ENCODE results near the gene NEURL1. TPM values are rescaled to one million over a fixed set of nuclear protein-coding genes. Genes with fewer than 3 reads are reported as not detected.

NEURL1 gene
- total RNA-seq, 1 donor from 2014 or later, result 0.64 TPM

DNA sequence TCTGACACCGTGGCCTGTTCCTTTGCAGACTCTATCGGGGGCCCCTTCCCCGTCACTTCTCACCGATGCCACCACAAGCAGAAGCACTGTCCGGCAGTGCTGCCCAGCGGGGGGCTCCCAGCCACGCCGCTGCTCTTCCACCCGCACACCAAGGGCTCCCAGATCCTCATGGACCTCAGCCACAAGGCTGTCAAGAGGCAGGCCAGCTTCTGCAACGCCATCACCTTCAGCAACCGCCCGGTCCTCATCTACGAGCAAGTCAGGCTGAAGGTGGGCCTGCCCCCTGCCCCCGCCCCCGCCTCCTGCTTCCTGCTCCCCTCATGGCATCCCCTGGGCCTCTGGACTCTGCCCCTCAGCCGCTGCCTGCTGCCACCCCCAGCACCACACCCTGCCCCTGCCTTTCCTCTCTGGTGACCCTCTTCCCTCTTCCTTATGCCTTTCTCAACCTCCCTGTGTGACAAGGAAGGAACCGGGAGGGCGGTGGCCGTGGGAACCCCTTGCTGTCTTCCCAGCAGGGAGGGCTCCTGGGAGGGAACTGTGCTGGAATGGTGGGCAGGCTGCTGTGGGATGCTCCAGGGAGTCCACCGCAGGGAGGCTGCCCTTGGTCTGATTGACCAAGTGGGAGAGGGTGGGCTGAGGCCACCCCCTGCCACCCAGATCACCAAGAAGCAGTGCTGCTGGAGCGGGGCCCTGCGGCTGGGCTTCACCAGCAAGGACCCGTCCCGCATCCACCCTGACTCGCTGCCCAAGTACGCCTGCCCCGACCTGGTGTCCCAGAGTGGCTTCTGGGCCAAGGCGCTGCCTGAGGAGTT, 77.5 kb downstream of the NEURL1 start:
- H3K4me3 ChIP-seq, result no peak overlapping the region
- H3K27me3 ChIP-seq, result no peaks in the 10 kb centered on the region
- H3K4me1 ChIP-seq, result no peaks in the 10 kb centered on the region
- no peak for TF ChIP-seq CTCF (IDR thresholded peaks at IDR 0.05)
- DNase-seq (no peak), ATAC-seq (no peak)
- no peaks in the 10 kb centered on the region for H3K36me3 ChIP-seq
- intact Hi-C loops (cut with DNase I), result no loop called here
- H3K27ac ChIP-seq, result no peak overlapping the region
- H3K9me3 ChIP-seq, result no peaks in the 10 kb centered on the region

DNA sequence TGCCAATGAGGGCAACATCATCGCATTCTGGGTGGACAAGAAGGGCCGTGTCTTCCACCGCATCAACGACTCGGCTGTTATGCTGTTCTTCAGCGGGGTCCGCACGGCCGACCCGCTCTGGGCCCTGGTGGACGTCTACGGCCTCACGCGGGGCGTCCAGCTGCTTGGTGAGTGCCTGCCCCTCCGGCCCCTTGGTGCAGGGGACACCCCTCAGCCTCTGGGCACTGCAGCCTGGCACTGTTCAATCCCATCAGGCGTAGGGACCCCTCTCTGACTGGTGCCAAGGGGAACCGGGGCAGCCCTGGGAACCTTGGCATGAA, 78.1 kb downstream of the NEURL1 start:
- DNase-seq (no peak), ATAC-seq (peak; percentile 6)
- Histone ChIP-seq H3K27ac (no peak overlapping the region), H3K4me1 (no peaks in the 10 kb centered on the region), H3K4me3 (no peak overlapping the region), H3K36me3 (no peaks in the 10 kb centered on the region), H3K27me3 (no peaks in the 10 kb centered on the region), H3K9me3 (no peaks in the 10 kb centered on the region)
- TF ChIP-seq CTCF (IDR thresholded peaks at IDR 0.05), result no peak
- intact Hi-C loops (cut with DNase I), result no loop called here

DNA sequence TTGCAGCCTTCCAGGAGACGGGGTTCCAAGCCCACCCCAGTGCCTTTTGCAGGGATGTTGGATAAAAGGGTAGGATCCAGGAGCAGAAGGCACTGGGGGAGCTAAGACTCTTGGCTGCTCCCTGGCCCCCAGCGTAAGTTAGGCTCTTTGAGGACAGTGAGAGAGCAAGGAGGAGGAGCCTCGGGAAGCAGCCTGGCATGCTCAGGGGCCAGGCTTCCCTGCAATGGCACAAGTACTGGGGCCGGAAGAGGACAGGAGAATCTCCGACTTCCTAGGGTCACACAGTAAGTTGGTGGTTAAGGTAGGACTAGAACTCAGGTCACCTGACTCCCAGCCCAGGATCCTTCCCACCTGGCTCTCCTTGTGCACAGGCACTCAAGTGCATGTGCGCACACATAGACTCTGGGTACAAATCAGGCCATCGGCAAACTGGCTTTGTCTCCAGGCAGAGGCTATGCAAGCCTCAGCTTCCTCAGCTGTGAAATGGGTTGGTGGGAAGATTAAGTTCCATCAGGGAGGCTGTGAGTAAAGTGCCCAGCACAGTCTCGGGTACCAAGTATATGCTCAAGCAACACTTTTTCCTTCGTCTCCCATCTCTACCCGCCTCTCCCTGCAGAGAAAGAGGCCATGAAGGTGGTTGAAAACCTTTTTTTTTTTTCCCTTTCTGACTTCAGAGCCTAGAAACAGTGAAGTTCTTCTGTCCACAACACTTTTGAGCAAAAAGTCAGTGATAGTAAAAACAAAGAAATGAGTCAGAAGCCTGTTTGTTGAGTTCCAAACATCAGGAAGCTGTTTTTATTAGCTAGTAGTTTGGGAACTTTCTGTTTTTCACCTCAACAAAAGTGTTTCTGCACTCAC, 79.1 kb downstream of the NEURL1 start:
- no peaks in the 10 kb centered on the region for H3K36me3 ChIP-seq
- ATAC-seq (no peak), DNase-seq (no peak)
- no peak overlapping the region for H3K4me3 ChIP-seq
- intact Hi-C loops (cut with DNase I), result no loop called here
- no peak for TF ChIP-seq CTCF (IDR thresholded peaks at IDR 0.05)
- H3K9me3 ChIP-seq, result no peaks in the 10 kb centered on the region
- H3K27me3 ChIP-seq, result no peaks in the 10 kb centered on the region
- no peak overlapping the region for H3K27ac ChIP-seq
- no peaks in the 10 kb centered on the region for H3K4me1 ChIP-seq

- Histone ChIP-seq H3K4me1 (no peaks in the 10 kb centered on the region), H3K4me3 (no peak overlapping the region), H3K27me3 (no peaks in the 10 kb centered on the region), H3K36me3 (no peaks in the 10 kb centered on the region), H3K27ac (no peak overlapping the region), H3K9me3 (no peaks in the 10 kb centered on the region)
- DNase-seq (no peak), ATAC-seq (no peak)
- intact Hi-C loops (cut with DNase I), result no loop called here
- TF ChIP-seq CTCF (IDR thresholded peaks at IDR 0.05), result no peak
These were observed 79.6 kb downstream of the NEURL1 start for GRCh38 chr10:103573205-103573487.

DNA sequence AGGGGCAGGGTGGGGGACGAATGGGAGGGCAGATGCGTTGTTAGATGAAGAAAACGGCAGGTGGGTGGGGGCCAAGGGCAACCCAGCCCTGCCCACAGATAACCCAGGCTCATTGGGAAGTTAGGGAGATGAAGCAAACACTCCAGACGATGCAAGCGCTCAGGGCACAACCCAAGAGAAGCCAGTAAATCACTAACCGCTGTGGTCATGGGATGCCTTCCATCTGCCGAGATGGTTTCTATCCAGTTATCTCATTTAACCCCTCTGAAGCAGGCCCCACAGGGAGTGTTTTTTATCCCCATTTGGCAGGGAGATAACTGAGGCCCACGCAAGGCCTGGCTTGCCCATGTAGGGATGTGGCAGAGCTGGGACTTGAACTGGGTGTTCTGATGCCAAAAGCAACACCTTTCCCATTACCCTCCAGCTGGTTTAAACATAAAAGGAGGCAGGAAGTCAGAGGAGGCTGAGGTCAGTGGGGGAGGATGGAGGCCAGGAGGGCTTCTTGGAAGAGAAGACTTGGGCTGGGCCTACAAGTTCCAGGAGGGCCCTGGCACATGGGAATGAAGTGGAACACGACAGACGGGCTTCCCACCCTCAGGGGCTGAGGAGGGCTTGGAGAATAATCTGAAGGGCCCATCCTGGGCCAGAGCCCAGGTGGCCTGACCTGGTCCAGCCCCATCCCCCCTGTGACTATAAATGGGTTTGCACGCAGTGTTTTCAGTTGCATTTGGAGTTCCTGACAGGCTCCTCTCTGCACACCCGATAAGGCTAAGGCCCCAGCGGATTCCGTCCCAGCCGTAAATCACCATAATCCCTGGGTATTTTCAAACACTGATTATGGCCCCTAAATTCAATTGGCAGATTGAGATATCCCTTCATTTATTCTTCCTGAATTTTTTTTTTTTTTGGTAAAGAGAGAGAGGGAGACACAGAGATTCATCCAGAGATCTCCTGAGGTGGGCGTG, 80.9 kb downstream of the NEURL1 start:
- H3K9me3 ChIP-seq, result no peaks in the 10 kb centered on the region
- DNase-seq, result no peak
- intact Hi-C loops (cut with DNase I), result no loop called here
- H3K27ac ChIP-seq, result no peak overlapping the region
- no peak for ATAC-seq
- H3K4me1 ChIP-seq, result no peaks in the 10 kb centered on the region
- TF ChIP-seq CTCF (IDR thresholded peaks at IDR 0.05), result no peak
- H3K27me3 ChIP-seq, result no peaks in the 10 kb centered on the region
- H3K4me3 ChIP-seq, result no peak overlapping the region
- no peaks in the 10 kb centered on the region for H3K36me3 ChIP-seq

Data from upper lobe of right lung (tissue), 1 donor.